OCI-LY1 (cell line): ENCODE results near the gene TMEM184B.

Source experiments
- CTCF ChIP-seq: fragments of 200-600 bp; sonication (generic), shearing (Covaris generic); IDR thresholded peaks from 2 replicates; pipeline ENCODE4 v1.5.1; 2017; ENCODE audit warnings: mild to moderate bottlenecking, antibody characterized with exemption, low read length, moderate library complexity, mixed read lengths
- EZH2 ChIP-seq: fragments of 200-600 bp; sonication (generic), shearing (Covaris generic); IDR thresholded peaks from 2 replicates; pipeline ENCODE4 v1.8.0; 2017; ENCODE audit warnings: borderline replicate concordance, mixed run types, mild to moderate bottlenecking, antibody characterized with exemption, low read length, moderate library complexity, mixed read lengths

DNA sequence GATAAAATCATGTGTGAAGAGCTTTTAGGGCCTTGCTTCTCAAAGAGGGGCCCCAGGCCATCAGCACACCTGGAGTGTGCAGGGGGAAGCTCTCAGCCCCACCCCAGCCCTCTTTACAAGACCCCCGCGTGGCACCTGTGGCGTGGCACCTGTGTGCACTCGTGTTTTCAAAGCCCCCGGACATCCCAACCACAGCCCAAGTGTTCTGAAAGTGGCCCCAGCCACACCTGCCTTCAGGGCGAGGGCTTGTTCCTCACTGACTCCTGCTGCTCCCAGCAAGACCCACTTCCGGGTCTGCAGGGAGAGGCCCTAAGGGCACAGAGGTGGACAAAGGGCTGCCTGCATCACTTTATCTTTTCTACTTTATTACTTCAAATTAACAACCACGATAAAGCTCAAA, 17.5 kb upstream of the TMEM184B start:
- TF ChIP-seq CTCF = no peak
- no peak for TF ChIP-seq EZH2
